ENCODE data around the gene DOK5.

DOK5 gene

GRCh38 chr20:54620611-54621010, 145.2 kb downstream of the DOK5 start:
- DNase-seq: no peak

- DNase-seq: no peak
These were observed 147.2 kb downstream of the DOK5 start for GRCh38 chr20:54622333-54623295.

- DNase-seq: no peak
These were observed 148.7 kb downstream of the DOK5 start for GRCh38 chr20:54623991-54624569.

GRCh38 chr20:54624706-54625390, 149.5 kb downstream of the DOK5 start:
- no peak for DNase-seq

- DNase-seq: no peak
These were observed 150.1 kb downstream of the DOK5 start for GRCh38 chr20:54625497-54625896.

GRCh38 chr20:54626126-54626525, 150.7 kb downstream of the DOK5 start:
- no peak for DNase-seq

GRCh38 chr20:54629632-54630031, 154.2 kb downstream of the DOK5 start:
- no peak for DNase-seq

- no peak for DNase-seq
These were observed 155.2 kb downstream of the DOK5 start for GRCh38 chr20:54630582-54630981.

- DNase-seq: no peak
These were observed 155.7 kb downstream of the DOK5 start for GRCh38 chr20:54631059-54631458.

GRCh38 chr20:54633374-54634355, 158.3 kb downstream of the DOK5 start:
- DNase-seq: no peak

GRCh38 chr20:54636575-54636974, 161.2 kb downstream of the DOK5 start:
- DNase-seq: no peak

GRCh38 chr20:54639941-54640340, 164.5 kb downstream of the DOK5 start:
- DNase-seq: no peak

GRCh38 chr20:54640800-54641199, 165.4 kb downstream of the DOK5 start:
- DNase-seq: no peak

- DNase-seq: no peak
These were observed 167.7 kb downstream of the DOK5 start for GRCh38 chr20:54642864-54643667.

GRCh38 chr20:54643761-54644160, 168.4 kb downstream of the DOK5 start:
- DNase-seq: peak; percentile 68

- DNase-seq: no peak
These were observed 170.2 kb downstream of the DOK5 start for GRCh38 chr20:54645445-54646155.

- DNase-seq: no peak
These were observed 170.7 kb downstream of the DOK5 start for GRCh38 chr20:54646156-54646517.

- DNase-seq: no peak
These were observed 173.2 kb downstream of the DOK5 start for GRCh38 chr20:54648421-54649142.

- peak; percentile 71 for DNase-seq
These were observed 174.1 kb downstream of the DOK5 start for GRCh38 chr20:54649511-54649962.

Data from T1000 (cell line).